IPS-15b (cell line): ENCODE measurements around the gene PANX3.

Experiments used
- H3K27me3 ChIP-seq: one replicate; pipeline ENCODE4 v1.6.1; 2013; ENCODE audit warnings: low read length; ENCODE audit not compliant: control insufficient read depth, insufficient read depth
- H3K36me3 ChIP-seq: one replicate; pipeline ENCODE4 v1.6.1; 2013; ENCODE audit warnings: low read length; ENCODE audit not compliant: control insufficient read depth, insufficient read depth
- H3K4me1 ChIP-seq: one replicate; pipeline ENCODE4 v1.6.1; 2013; ENCODE audit warnings: mild to moderate bottlenecking, low read length; ENCODE audit not compliant: control insufficient read depth, insufficient read depth
- H3K4me3 ChIP-seq: one replicate; pipeline ENCODE4 v1.5.1; 2013; ENCODE audit warnings: low read depth, low read length
- H3K9ac ChIP-seq: one replicate; pipeline ENCODE4 v1.6.1; 2013; ENCODE audit warnings: low read depth, mild to moderate bottlenecking, low read length
- H3K9me3 ChIP-seq: one replicate; pipeline ENCODE4 v1.6.1; 2013; ENCODE audit warnings: mild to moderate bottlenecking, low read length; ENCODE audit not compliant: control insufficient read depth, insufficient read depth

The PANX3 gene

GRCh38 chr11:124643042-124643604 lies 31.9 kb downstream of the PANX3 start:
- Histone ChIP-seq H3K4me3 (no peak overlapping the region), H3K36me3 (no peaks in the 10 kb centered on the region), H3K27me3 (peaks cover 2% of the 10 kb centered on the region), H3K9ac (no peak overlapping the region), H3K9me3 (no peaks in the 10 kb centered on the region), H3K4me1 (no peaks in the 10 kb centered on the region)

DNA sequence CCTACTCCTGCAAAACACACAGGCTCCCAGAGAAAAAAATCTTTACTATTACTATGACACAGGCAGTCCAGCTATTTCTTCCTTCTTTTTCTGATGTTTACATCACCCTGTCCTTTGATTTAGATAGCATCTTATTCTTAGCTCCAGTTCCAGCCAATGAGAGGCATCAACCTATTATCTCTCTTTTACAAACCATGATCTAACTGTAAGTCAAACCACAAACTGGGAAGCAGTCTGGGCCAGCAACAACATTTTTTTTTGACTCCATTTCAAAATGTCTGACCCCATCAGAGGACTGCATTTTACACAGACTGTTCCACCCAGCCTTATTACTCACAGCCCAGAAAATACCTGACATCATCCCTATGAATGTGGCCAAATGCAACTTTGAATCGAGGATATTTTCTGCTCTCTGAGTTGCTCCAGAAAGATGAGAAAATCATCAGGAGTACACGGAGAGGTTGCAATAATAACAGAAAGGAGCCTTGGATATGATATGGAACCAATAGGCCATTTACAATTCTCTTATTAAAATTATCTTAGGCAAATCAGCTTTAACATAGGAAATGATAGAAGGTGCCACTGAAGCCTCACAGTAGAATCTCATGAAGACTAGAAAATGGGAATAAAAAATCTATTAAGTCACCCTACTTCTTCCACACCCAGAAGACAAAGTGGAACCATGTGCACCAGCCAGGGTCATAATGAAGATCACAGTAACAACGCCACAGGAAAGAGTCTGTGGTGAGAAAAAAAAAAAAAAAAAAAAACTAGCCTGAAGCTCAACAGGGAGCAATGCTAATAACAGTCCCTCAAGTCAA lies 32.6 kb downstream of the PANX3 start:
- no peak overlapping the region for H3K9ac ChIP-seq
- no peaks in the 10 kb centered on the region for H3K36me3 ChIP-seq
- H3K9me3 ChIP-seq, result no peaks in the 10 kb centered on the region
- no peak overlapping the region for H3K4me3 ChIP-seq
- H3K4me1 ChIP-seq, result no peaks in the 10 kb centered on the region
- peaks cover 2% of the 10 kb centered on the region for H3K27me3 ChIP-seq

DNA sequence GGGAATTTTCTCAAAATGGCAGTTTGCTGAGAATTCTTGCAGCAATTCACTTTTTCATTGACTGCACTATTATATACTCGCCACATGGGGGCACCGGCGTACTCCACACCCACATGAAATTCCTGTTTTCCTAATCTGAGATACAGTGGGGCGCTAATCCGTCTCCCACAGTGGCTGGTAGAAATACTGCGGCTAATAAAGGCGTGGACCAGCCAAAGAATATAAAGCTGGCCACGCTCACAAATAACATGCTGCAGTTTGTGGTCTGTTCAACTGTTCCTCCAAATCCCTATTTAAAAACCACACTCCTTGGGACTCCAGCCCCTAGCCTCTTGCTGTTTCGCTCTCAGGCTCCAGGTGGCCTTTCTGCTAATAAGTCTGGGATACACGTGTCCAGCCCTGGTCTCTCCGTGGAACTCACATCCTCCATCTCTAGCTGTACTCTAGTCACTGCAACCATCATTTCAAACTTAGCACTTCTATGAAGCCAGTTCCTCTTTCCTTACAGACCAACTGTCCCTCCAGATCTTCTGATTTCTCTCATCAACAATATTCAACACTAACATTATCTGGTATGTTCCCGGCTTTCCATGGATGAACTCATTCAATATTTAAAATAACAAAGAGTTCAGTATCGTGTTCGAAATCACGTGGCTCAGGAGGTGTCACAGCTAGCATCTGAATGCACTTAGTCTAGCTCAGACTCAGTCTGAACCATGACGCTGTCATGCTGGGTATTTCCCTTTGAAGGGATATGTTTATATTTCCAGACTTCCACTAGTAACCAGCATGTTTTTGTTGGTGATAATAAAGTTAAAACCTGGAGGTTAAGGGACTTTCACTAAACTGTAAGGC lies 33.4 kb downstream of the PANX3 start:
- H3K4me3 ChIP-seq, result peak overlapping the region; percentile 14
- no peaks in the 10 kb centered on the region for H3K4me1 ChIP-seq

GRCh38 chr11:124646148-124646547 lies 34.9 kb downstream of the PANX3 start:
- no peaks in the 10 kb centered on the region for H3K9me3 ChIP-seq

More for the DNA sequence above, 33.4 kb downstream of the PANX3 start:
- Histone ChIP-seq H3K9me3 (no peaks in the 10 kb centered on the region), H3K27me3 (peaks cover 2% of the 10 kb centered on the region), H3K9ac (no peak overlapping the region), H3K36me3 (no peaks in the 10 kb centered on the region)

GRCh38 chr11:124648610-124649009 lies 37.4 kb downstream of the PANX3 start:
- Histone ChIP-seq H3K27me3 (peaks cover 2% of the 10 kb centered on the region), H3K4me3 (no peak overlapping the region), H3K9ac (no peak overlapping the region), H3K9me3 (no peaks in the 10 kb centered on the region), H3K36me3 (no peaks in the 10 kb centered on the region), H3K4me1 (no peaks in the 10 kb centered on the region)

More at GRCh38 chr11:124646148-124646547, 34.9 kb downstream of the PANX3 start:
- no peak overlapping the region for H3K4me3 ChIP-seq
- H3K36me3 ChIP-seq, result no peaks in the 10 kb centered on the region
- peaks cover 2% of the 10 kb centered on the region for H3K27me3 ChIP-seq
- H3K4me1 ChIP-seq, result no peaks in the 10 kb centered on the region
- no peak overlapping the region for H3K9ac ChIP-seq

DNA sequence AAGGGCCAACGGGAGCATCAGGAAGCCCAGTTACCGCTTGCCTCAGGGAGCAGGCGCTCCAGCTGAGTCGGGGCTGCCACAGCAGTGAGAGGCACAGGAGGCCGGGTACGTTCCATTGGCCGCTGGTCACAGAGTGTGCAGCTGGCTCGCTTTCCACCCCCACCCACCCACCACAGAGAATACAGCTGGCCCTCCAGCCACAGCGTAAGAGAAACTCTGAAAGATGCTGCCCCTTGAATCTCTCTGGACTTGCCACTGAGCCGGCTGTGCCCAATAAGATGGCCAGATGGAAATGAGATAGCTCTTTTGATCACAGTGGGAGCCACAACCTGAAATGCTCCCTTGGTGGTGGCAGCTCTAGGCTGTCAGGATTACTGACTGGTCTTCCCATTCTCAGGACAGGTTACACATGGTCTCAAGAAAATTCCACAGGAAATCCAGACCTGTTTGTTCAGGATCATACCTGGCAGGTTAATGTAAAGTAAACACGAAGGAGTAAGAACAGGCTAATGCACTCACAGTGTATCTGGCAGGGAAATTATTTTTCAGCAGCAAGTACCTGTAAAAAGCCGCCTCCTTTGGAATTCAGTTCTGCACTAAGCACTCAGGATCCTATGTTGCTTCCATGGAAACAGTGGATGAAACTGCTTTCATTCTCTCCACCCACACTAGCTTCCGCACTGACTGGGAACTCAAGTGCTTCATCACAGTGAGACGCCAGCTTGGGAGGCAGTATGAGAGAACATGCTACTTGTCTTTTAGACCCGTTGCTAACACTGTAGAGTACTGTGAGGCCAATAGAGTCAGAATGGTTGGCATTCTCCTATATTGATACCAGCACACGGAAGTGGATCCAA lies 45.8 kb downstream of the PANX3 start:
- Histone ChIP-seq H3K36me3 (no peaks in the 10 kb centered on the region), H3K4me3 (no peak overlapping the region), H3K4me1 (peaks cover 14% of the 10 kb centered on the region), H3K9me3 (no peaks in the 10 kb centered on the region), H3K9ac (no peak overlapping the region), H3K27me3 (no peaks in the 10 kb centered on the region)

DNA sequence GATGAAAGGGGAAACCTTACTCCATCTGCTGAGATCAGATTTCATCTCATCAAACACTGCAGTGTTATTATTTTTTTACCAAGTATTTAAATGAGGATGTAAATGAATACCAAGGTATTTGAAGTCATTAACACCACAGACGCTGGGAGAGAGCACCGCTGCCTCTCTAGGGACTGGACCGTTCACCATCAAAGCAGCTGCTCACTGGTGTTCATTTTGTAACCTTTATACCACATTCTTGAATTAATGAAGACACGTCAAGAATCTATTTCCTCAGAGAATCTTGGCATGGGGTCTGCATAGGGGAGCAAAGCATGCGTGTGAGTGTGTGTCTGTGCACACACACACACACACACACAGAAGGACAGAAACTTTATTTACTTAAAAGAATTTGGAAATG lies 46.7 kb downstream of the PANX3 start:
- H3K9me3 ChIP-seq, result no peaks in the 10 kb centered on the region

GRCh38 chr11:124658501-124658900 lies 47.3 kb downstream of the PANX3 start:
- no peak overlapping the region for H3K4me3 ChIP-seq
- H3K9me3 ChIP-seq, result no peaks in the 10 kb centered on the region
- H3K27me3 ChIP-seq, result no peaks in the 10 kb centered on the region
- H3K4me1 ChIP-seq, result peaks cover 14% of the 10 kb centered on the region
- no peak overlapping the region for H3K9ac ChIP-seq
- no peaks in the 10 kb centered on the region for H3K36me3 ChIP-seq

More for the DNA sequence above, 46.7 kb downstream of the PANX3 start:
- no peak overlapping the region for H3K9ac ChIP-seq
- H3K4me3 ChIP-seq, result no peak overlapping the region
- no peaks in the 10 kb centered on the region for H3K36me3 ChIP-seq
- peaks cover 14% of the 10 kb centered on the region for H3K4me1 ChIP-seq
- H3K27me3 ChIP-seq, result no peaks in the 10 kb centered on the region

GRCh38 chr11:124658986-124659385 lies 47.8 kb downstream of the PANX3 start:
- Histone ChIP-seq H3K9ac (no peak overlapping the region), H3K4me1 (peaks cover 14% of the 10 kb centered on the region), H3K4me3 (no peak overlapping the region), H3K36me3 (no peaks in the 10 kb centered on the region), H3K9me3 (no peaks in the 10 kb centered on the region), H3K27me3 (no peaks in the 10 kb centered on the region)

- Histone ChIP-seq H3K4me3 (no peak overlapping the region), H3K9ac (no peak overlapping the region), H3K9me3 (no peaks in the 10 kb centered on the region), H3K4me1 (peaks cover 14% of the 10 kb centered on the region), H3K36me3 (no peaks in the 10 kb centered on the region), H3K27me3 (no peaks in the 10 kb centered on the region)
Observed at GRCh38 chr11:124661553-124661952, 50.3 kb downstream of the PANX3 start.

GRCh38 chr11:124662106-124662505 lies 50.9 kb downstream of the PANX3 start:
- peaks cover 10% of the 10 kb centered on the region for H3K4me1 ChIP-seq
- H3K9ac ChIP-seq, result no peak overlapping the region
- H3K27me3 ChIP-seq, result no peaks in the 10 kb centered on the region
- H3K4me3 ChIP-seq, result no peak overlapping the region
- no peaks in the 10 kb centered on the region for H3K36me3 ChIP-seq
- no peaks in the 10 kb centered on the region for H3K9me3 ChIP-seq
